ENCODE results near the gene BUB1.
"Not testable (repeated sequence)": the region's sequence is repeated elsewhere in the genome, so short reads cannot be mapped to it uniquely, and the experiment has no call there.

Gene BUB1

DNA sequence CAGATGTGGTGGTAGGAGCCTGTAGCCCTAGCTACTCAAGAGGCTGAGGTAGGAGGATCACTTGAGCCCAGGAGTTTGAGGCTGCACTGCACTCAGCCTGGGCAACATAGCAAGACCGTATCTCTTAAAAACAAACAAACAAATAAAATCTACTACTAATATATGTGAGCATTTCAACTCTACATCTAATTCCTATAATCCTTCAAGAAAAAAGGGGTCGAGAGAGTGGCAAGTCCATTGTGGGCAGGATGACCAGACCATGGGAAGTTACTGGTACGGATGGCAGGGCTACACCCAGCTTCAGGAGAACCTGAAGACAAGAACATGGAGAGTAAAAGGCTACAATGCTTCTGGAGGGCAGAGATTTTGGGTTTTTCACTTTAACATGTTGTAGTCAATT lies 24.0 kb downstream of the BUB1 start:
- DNase-seq, result no peak

DNA sequence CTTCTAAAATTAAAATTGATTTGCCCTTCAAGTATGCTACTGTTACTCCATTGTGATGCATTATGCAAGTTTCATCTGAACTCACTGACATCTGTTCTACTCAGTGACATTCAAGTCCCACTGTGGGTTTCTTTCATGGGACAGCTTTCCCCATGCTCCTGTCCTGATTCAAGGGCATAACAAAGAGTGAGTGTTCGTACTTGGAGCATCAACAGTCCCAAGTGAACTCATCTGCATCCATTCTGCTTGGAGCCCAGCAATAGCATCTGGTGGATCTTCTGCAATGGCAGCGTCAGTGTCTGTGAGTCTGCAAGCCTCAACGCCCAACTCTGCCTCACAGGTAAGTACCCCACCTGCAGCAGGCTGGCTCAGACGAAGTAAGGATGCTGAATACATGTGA lies 27.5 kb downstream of the BUB1 start:
- no peak for DNase-seq

- no peak for DNase-seq
Measured at GRCh38 chr2:110647777-110648176, 30.1 kb downstream of the BUB1 start.

DNA sequence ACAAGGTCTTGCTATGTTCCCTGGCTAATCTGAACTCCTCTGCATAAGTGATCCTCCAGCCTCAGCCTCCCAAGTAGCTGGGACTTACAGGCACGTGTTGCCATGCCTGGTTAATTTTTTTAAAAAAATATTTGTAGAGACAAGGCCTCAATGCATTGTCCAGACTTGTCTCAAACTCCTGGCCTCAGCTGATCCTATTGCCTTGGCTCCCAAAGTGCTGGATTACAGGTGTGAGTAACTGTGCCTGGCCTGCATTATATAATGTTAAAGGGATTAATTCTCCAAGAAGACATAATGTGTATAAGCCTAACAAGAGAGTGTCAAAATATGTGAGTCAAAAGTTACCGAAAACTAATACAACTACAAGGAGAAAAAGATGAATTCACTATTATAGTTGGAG lies 32.2 kb downstream of the BUB1 start:
- DNase-seq, result no peak

DNA sequence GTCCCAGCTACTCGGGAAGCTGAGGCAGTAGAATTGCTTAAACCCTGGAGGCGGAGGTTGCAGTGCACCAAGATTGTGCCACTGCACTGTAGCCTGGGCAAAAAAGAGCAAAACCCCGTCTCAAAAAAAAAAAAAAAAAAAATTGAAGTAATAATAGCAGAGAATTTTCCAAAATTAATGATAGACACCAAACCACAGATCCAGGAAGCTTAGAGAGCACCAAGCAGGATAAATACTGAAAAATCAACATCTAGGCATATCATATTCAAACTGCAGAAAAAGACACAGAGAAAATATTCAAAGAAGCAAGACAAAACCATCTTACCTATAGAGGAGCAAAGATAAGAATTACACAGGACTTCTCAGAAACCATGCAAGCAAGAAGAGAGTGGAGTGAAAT lies 33.5 kb downstream of the BUB1 start:
- DNase-seq, result no peak

DNA sequence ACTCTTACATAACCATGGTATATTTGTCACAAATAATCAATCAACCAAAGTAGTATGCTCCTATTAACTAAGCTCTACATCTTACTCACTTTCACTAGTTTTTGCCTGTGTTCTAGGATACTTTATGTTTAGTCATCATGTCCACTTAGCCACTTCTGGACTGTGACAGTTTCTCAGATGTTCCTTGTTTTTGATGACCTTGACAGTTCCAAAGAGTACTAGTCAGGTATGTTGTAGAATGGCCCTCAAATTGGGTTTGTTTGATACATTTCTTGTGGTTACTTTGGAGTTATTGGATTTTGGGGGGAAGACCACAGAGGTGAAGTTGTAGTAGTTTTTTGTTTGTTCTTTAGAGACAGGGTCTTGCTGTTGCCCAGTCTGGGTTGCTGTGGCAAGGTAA lies 35.5 kb downstream of the BUB1 start:
- DNase-seq, result no peak

- no peak for DNase-seq
Measured at GRCh38 chr2:110639972-110640371, 37.9 kb downstream of the BUB1 start.

DNA sequence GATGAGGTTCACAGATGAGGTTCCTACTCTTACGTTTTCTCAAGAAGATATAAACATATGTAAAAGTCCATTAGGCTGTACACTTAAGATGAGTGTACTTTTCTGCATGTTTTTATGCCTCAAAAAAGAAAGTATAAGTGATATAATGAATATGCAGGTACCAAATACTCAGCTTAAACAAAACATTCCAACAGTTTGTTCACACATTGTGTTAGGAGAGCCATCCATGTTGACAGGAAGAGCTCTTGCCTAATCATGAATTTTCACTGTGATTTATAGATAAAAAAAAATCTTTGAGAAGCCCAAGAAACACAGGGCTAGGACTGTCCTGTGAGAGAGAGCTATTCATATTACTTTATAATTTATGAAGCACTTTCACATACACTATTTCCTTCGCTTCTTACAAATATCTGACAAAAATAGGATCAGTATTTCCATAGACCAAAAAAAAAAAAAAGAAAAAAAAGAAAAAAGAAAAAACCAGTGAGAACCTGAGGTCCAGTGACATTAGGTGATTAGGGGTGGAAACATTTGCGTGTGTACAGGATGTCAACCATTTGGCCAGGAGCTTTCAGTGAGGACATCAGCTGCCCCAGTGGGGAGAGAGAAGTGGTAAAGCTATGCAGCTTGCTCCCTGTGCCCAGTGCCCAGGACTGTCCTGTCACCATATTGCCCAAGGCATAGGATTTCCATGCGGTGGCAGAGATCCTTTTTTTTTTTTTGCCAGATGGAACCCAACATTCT lies 38.7 kb downstream of the BUB1 start:
- DNase-seq, result no peak

DNA sequence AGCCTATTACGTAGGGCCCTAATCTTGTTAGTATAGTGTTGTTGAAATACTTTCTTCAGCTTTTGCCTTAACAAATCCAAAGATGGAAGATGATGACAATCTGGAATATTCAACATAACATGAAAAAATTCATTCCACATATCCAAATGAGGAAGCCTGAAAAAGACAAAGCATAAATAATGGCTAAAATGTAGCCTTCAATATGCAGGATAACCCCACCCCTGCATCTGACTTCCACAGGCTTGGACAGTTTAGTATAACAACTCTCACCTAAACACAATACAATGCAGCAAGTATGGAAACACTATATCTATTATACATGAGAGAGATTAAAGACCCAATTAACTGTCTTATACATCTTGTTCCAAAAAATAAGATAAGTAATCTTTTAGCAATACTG lies 39.9 kb downstream of the BUB1 start:
- no peak for DNase-seq

DNA sequence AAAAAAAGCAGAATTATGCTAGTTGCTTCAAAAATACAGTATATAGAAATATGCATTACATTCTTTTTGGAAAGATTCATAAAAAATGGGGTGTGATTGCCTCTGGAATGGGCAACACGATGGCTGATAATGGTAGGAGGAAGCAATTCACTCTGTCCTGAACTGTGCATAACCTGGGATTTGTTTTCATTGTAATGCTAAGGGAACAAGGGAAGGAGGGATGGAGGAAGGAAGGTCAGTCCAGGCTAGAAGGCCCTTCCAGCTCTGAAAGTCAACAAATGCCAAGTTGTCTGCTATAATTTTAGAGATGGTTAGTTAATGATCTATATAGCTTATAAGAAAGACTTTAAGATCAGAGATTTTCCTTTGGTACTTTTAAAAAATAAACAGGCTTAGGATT lies 40.8 kb downstream of the BUB1 start:
- no peak for DNase-seq

DNA sequence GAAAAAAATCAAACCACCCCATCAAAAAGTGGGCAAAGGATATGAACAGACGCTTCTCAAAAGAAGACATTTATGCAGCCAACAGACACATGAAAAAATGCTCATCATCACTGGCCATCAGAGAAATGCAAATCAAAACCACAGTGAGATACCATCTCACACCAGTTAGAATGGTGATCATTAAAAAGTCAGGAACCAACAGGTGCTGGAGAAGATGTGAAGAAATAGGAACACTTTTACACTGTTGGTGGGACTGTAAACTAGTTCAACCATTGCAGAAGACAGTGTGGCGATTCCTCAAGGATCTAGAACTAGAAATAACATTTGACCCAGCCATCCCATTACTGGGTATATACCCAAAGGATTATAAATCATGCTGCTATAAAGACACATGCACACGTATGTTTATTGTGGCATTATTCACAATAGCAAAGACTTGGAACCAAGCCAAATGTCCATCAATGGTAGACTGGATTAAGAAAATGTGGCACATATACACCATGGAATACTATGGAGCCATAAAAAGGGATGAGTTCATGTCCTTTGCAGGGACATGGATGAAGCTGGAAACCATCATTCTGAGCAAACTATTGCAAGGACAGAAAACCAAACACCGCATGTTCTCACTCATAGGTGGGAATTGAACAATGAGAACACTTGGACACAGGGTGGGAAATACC lies 41.8 kb downstream of the BUB1 start:
- not testable (repeated sequence) for DNase-seq

GRCh38 chr2:110627348-110627747 lies 50.5 kb downstream of the BUB1 start:
- not testable (repeated sequence) for DNase-seq

GRCh38 chr2:110619326-110619939 lies 58.4 kb downstream of the BUB1 start:
- not testable (repeated sequence) for DNase-seq

DNA sequence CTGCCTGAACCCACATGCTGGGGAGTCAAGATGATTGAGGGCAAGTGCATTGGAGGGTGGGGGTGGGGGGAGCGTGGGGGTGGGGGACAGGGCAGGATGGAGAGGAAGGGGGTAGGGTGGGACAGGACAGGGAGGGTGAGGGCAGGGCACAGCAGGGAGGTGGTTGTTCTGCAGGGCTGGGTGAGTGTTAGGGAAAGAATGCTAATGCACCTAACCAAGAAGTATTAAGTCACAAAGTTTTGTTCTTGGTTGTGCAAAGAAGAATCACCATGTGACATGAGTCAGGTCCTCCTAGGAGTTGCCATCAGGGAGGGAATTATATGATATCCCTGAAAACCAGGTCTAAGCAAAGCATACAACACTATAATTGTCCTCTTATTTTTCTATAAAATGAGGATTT lies 63.9 kb downstream of the BUB1 start:
- DNase-seq, result not testable (repeated sequence)

- DNase-seq, result not testable (repeated sequence)
Measured at GRCh38 chr2:110610613-110611250, 67.1 kb downstream of the BUB1 start.

DNA sequence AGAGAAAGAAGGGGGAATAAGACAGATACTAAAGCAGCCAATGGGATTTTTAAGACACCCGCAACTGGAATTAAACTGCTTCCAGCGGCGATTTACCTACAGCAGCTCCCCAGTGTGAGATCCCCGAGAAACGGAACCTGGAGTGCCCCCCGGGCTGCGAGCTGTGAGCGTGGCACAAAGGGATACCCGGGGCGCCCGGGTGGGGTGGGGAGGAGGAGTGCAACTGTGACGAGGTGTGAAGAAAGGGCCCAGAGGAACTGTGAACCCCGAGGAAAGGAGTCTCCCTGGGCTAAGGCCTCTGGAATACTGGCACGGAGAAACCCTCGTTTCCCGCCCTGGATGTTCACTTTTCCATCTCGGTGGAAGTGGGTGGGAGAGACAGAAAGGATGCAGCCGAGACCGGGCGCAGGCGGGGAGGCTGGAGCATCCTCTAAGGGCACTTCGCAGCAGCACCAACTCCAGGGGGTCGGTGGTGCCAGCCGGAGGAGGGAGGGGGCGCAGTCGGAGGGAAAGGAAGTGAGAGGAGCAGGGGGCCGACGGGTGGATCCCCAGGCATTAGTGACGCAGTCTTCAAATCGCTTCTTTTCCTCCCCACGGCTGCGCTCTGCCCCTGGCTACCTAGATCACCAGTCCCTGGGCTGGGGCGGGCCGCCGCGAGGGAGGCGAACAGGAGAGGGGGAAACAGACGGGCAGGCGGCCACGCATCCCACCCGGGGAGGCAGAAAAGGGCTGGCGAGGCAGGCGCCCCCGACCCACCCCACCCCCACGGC lies 67.8 kb downstream of the BUB1 start:
- DNase-seq, result not testable (repeated sequence)

GRCh38 chr2:110608788-110609502 lies 68.9 kb downstream of the BUB1 start:
- not testable (repeated sequence) for DNase-seq

DNA sequence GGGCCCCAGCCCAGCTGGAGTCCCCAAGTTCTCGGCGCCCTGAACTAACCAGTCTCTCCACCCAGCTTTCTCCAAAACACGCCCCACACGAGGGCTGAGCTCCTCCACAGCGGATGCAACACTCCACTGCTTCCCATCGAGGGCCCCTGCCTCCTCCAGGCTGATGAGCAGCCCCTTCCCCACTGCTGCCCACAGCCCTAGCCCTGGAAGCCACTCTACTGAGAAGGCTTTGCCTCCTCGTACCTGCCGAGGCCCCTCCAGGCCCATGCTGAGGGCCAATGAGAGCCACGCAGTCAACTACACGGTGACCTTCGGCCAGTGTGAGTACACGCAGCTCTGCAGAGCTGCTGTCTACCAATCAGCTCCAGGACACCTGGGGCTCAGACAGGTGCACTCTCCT lies 72.8 kb downstream of the BUB1 start:
- not testable (repeated sequence) for DNase-seq

DNA sequence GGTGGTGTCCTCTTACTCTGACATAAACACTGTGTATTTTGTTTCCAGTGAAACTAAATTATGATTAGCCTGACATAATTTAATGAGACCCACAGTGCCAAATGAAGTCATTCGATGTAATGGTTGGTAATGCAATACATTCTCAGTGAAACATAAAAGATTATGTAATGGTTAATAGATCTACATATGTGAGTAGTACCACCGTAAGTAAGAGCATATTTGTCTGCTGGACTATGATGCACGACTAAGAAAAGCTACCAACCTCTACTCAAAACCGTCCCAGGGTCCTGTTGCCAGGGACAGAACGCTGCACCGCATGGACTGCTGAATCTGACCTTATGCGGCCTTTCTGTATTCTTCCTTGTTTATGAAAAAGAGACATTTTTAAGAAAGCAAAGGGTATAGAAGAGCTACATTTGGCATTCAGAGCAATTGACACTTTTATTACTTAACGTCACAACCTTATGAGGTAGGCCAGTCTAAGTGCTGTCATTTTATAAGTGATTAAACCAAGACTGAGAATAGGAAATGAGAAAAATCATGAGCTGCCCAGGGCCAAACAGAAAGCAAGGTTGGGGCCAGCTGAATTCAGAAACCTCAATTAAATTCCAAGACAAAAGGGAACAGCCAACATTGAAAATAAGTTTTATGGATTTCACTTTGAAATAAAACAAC lies 73.8 kb downstream of the BUB1 start:
- not testable (repeated sequence) for DNase-seq

DNA sequence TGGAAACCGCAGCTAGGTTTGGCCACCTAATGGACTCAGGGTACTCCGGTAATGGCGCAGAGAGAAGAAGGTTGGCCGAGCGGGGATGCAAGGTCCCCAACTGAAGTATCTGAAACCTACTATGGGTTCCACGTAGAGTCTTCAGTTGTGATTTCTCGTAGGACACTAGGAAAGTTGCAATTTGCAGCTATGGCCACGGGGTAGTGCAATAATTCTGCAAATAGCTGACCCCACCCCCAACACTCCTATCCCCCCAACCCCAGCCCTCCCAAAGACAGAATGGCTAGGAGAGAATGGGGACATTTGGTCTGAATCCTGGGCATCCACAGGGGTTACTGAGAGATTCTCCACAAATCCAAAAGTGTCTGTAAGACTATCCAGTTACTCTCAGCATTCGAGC lies 75.7 kb downstream of the BUB1 start:
- DNase-seq, result not testable (repeated sequence)

- DNase-seq, result not testable (repeated sequence)
Measured at GRCh38 chr2:110591973-110592372, 85.9 kb downstream of the BUB1 start.
